Measurements from ENCODE around the gene SLC7A9. TPM values are rescaled to one million over a fixed set of nuclear protein-coding genes. Genes with fewer than 3 reads are reported as not detected.

The SLC7A9 gene
- polyA plus RNA-seq, 1 donor (not counting 4 experiments of a cell fraction or from before 2014, with no cell fraction given) = 0.20 TPM

GRCh38 chr19:32816555-32817099 lies 52.9 kb downstream of the SLC7A9 start:
- dilution Hi-C loops (cut with MboI; ENCODE audit: extremely low pct_ligation_motif_present, low sequenced_read_pairs) = no loop called here
- H3K4me3 ChIP-seq (ENCODE audit: control insufficient read depth in 2 of 3, extremely low read depth in 1 of 3, insufficient read depth in 2 of 3, low read depth in 1 of 3, low read length in 3 of 3) = no peak overlapping the region
- peaks cover 2% of the 10 kb centered on the region for H3K27me3 ChIP-seq (ENCODE audit: control insufficient read depth, extremely low read depth, insufficient read depth, low read length)
- H4K20me1 ChIP-seq (ENCODE audit: control insufficient read depth, extremely low read depth, insufficient read depth, low read length) = no peaks in the 10 kb centered on the region
- no peaks in the 10 kb centered on the region for H3K9me3 ChIP-seq (ENCODE audit: control insufficient read depth, low read depth, low read length)
- H3K9me1 ChIP-seq (ENCODE audit: control insufficient read depth, extremely low read depth, insufficient read depth, low read length) = no peaks in the 10 kb centered on the region
- no peaks in the 10 kb centered on the region for H3K4me1 ChIP-seq (ENCODE audit: control insufficient read depth, extremely low read depth, insufficient read depth, low read length)
- no peaks in the 10 kb centered on the region for H3K79me2 ChIP-seq (ENCODE audit: control insufficient read depth, insufficient read depth, low read length)
- FAIRE-seq = no peak
- H3K4me2 ChIP-seq (ENCODE audit: control insufficient read depth, extremely low read depth, insufficient read depth, low read depth, low read length) = no peak overlapping the region
- no peak overlapping the region for H3K9ac ChIP-seq (ENCODE audit: control insufficient read depth, extremely low read depth, insufficient read depth, low read length)
- TF ChIP-seq EZH2 (IDR thresholded peaks at IDR 0.05; ENCODE audit: low read length) (no peak), CTCF (optimal IDR thresholded peaks at IDR 0.05 in 1 of 3, IDR thresholded peaks at IDR 0.05 in 1 of 3, conservative IDR thresholded peaks at IDR 0.05 in 1 of 3; ENCODE audit: extremely low read depth in 1 of 3, insufficient read depth in 2 of 3, low read length in 3 of 3) (no peak)
- no peaks in the 10 kb centered on the region for H3K36me3 ChIP-seq (ENCODE audit: control insufficient read depth in 2 of 2, extremely low read depth in 1 of 2, insufficient read depth in 2 of 2, low read length in 2 of 2)
- no peak overlapping the region for H3K27ac ChIP-seq (ENCODE audit: control insufficient read depth, insufficient read depth, low read length)
- no peak overlapping the region for H2AFZ ChIP-seq (ENCODE audit: control insufficient read depth, low read length)
- no peak for DNase-seq (ENCODE audit: low read depth, low spot score)

- Histone ChIP-seq H4K20me1 (ENCODE audit: control insufficient read depth, extremely low read depth, insufficient read depth, low read length) (no peaks in the 10 kb centered on the region), H3K79me2 (ENCODE audit: control insufficient read depth, insufficient read depth, low read length) (no peaks in the 10 kb centered on the region), H3K9me1 (ENCODE audit: control insufficient read depth, extremely low read depth, insufficient read depth, low read length) (no peaks in the 10 kb centered on the region), H3K27ac (ENCODE audit: control insufficient read depth, insufficient read depth, low read length) (no peak overlapping the region), H2AFZ (ENCODE audit: control insufficient read depth, low read length) (no peak overlapping the region), H3K4me1 (ENCODE audit: control insufficient read depth, extremely low read depth, insufficient read depth, low read length) (peaks cover 3% of the 10 kb centered on the region), H3K4me2 (ENCODE audit: control insufficient read depth, extremely low read depth, insufficient read depth, low read depth, low read length) (no peak overlapping the region), H3K27me3 (ENCODE audit: control insufficient read depth, extremely low read depth, insufficient read depth, low read length) (no peaks in the 10 kb centered on the region), H3K9ac (ENCODE audit: control insufficient read depth, extremely low read depth, insufficient read depth, low read length) (no peak overlapping the region), H3K4me3 (ENCODE audit: control insufficient read depth in 2 of 3, extremely low read depth in 1 of 3, insufficient read depth in 2 of 3, low read depth in 1 of 3, low read length in 3 of 3) (no peak overlapping the region), H3K36me3 (ENCODE audit: control insufficient read depth in 2 of 2, extremely low read depth in 1 of 2, insufficient read depth in 2 of 2, low read length in 2 of 2) (no peaks in the 10 kb centered on the region), H3K9me3 (ENCODE audit: control insufficient read depth, low read depth, low read length) (no peaks in the 10 kb centered on the region)
- DNase-seq (ENCODE audit: low read depth, low spot score) = no peak
- dilution Hi-C loops (cut with MboI; ENCODE audit: extremely low pct_ligation_motif_present, low sequenced_read_pairs) = no loop called here
- TF ChIP-seq EZH2 (IDR thresholded peaks at IDR 0.05; ENCODE audit: low read length) (no peak), CTCF (optimal IDR thresholded peaks at IDR 0.05 in 1 of 3, IDR thresholded peaks at IDR 0.05 in 1 of 3, conservative IDR thresholded peaks at IDR 0.05 in 1 of 3; ENCODE audit: extremely low read depth in 1 of 3, insufficient read depth in 2 of 3, low read length in 3 of 3) (no peak)
- no peak for FAIRE-seq
These were observed 54.9 kb downstream of the SLC7A9 start for GRCh38 chr19:32814624-32815023.

Data from keratinocyte (primary cell).